Neural crest cell (in vitro differentiated cells): ENCODE measurements around the gene ABCC3. TPM values are rescaled to one million over a fixed set of nuclear protein-coding genes. Genes with fewer than 3 reads are reported as not detected.

Experiments used
- DNase-seq: peaks from one replicate; pipeline ENCODE4 v3.0.0; 2021; ENCODE audit warnings: low read depth, mixed read lengths, low spot score
- H3K27ac Mint-ChIP-seq: one replicate; pipeline ENCODE4 v1.8.0; 2021; ENCODE audit warnings: mild to moderate bottlenecking, mixed read lengths; ENCODE audit not compliant: unreplicated experiment
- H3K27me3 Mint-ChIP-seq: 2 replicates; pipeline ENCODE4 v1.8.0; 2021; ENCODE audit warnings: low read depth, mild to moderate bottlenecking, mixed read lengths
- H3K36me3 Mint-ChIP-seq: 2 replicates; pipeline ENCODE4 v1.8.0; 2021; ENCODE audit warnings: low read depth, mild to moderate bottlenecking, mixed read lengths
- H3K4me1 Mint-ChIP-seq: 2 replicates; pipeline ENCODE4 v1.8.0; 2021; ENCODE audit warnings: mixed read lengths
- H3K4me3 Mint-ChIP-seq: one replicate; pipeline ENCODE4 v1.8.0; 2021; ENCODE audit warnings: mild to moderate bottlenecking, mixed read lengths
- H3K9me3 Mint-ChIP-seq: 2 replicates; pipeline ENCODE4 v1.8.0; 2021; ENCODE audit warnings: mixed read lengths
- total RNA-seq: library from RNA; stranded (reverse); gene quantifications from 2 replicates; pipeline ENCODE4 v1.2.1, GENCODE V29; 2021
- TF ChIP-seq, protein P1 (sequence below): fragments of 200-600 bp; sonication (generic); conservative IDR thresholded peaks from 2 replicates; pipeline ENCODE4 v1.5.0; 2021; ENCODE audit warnings: antibody characterized with exemption, mild to moderate bottlenecking

Gene ABCC3
- total RNA-seq, 1 donor from 2014 or later, result not detected

DNA sequence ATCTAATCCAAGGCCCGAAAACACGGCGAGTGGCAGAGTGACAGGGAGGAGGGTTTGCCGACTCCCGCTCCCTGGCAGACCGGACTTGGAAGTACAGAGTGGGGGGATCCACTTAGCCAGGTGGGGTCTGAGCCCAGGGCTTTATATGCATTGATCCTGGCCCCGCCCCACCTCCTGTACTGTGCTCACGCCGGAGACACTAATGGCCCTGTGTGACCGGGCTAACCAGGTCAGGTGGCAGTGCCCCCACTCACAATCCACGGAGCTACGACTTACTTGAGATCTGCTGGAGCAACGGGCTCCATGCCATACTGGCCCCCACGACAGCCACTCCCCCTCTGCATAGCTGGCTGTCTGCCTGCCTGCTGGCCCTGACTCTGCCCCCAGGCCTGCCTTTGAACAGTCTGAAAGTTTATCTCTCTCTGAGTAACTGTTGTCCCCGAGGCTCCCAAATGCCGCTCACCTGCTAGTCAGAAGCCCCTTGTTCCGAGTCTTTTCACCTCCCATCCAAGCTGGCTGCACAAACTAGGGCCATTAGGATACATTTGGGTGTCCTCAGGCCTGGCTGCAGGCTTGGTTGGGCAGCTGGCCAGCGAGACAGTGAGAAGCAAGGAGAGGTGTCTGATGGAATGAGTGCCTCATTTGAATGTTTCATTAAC, 46.2 kb upstream of the ABCC3 start:
- DNase-seq, result no peak
- TF ChIP-seq, protein P1, sequence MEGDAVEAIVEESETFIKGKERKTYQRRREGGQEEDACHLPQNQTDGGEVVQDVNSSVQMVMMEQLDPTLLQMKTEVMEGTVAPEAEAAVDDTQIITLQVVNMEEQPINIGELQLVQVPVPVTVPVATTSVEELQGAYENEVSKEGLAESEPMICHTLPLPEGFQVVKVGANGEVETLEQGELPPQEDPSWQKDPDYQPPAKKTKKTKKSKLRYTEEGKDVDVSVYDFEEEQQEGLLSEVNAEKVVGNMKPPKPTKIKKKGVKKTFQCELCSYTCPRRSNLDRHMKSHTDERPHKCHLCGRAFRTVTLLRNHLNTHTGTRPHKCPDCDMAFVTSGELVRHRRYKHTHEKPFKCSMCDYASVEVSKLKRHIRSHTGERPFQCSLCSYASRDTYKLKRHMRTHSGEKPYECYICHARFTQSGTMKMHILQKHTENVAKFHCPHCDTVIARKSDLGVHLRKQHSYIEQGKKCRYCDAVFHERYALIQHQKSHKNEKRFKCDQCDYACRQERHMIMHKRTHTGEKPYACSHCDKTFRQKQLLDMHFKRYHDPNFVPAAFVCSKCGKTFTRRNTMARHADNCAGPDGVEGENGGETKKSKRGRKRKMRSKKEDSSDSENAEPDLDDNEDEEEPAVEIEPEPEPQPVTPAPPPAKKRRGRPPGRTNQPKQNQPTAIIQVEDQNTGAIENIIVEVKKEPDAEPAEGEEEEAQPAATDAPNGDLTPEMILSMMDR, result no peak
- Mint-ChIP-seq H3K27me3 (peaks cover 2% of the 10 kb centered on the region), H3K27ac (peak overlapping the region; percentile 19), H3K4me3 (no peak overlapping the region), H3K36me3 (no peaks in the 10 kb centered on the region), H3K9me3 (no peaks in the 10 kb centered on the region), H3K4me1 (peaks cover 39% of the 10 kb centered on the region)

DNA sequence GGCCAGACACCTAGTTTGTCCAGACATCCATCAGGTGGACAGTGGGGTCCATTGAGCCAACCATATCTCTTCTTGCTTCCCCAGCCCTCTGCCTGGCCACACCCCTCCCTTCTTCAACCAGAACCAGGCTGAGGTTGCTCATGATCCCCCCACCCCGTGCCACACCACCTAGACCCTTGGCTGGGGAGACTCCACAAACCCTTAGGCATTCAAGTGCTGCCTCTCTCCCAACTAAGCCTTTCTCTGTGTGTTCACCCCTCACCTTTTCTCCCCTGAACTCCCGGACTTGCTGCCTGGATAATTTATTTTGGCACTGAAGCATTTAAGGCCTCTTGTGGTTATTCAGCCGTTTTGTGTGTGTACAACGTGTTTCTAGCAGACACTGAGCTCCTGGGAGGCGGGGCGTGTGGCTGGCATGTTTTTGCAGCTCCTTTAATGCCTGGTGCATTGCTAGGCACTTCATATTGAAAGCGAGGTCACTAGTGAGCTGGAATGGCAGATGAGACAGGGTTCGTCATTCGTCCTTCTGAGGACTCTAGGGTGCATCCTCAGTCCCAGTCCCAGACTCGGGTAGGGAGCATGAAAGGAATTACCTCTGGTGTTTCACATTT, 45.5 kb upstream of the ABCC3 start:
- peak overlapping the region; percentile 57 for H3K27ac Mint-ChIP-seq
- H3K36me3 Mint-ChIP-seq, result no peaks in the 10 kb centered on the region
- TF ChIP-seq, protein P1, result no peak
- DNase-seq, result no peak
- H3K4me1 Mint-ChIP-seq, result peaks cover 39% of the 10 kb centered on the region
- H3K4me3 Mint-ChIP-seq, result no peak overlapping the region
- H3K9me3 Mint-ChIP-seq, result no peaks in the 10 kb centered on the region
- H3K27me3 Mint-ChIP-seq, result peaks cover 2% of the 10 kb centered on the region

DNA sequence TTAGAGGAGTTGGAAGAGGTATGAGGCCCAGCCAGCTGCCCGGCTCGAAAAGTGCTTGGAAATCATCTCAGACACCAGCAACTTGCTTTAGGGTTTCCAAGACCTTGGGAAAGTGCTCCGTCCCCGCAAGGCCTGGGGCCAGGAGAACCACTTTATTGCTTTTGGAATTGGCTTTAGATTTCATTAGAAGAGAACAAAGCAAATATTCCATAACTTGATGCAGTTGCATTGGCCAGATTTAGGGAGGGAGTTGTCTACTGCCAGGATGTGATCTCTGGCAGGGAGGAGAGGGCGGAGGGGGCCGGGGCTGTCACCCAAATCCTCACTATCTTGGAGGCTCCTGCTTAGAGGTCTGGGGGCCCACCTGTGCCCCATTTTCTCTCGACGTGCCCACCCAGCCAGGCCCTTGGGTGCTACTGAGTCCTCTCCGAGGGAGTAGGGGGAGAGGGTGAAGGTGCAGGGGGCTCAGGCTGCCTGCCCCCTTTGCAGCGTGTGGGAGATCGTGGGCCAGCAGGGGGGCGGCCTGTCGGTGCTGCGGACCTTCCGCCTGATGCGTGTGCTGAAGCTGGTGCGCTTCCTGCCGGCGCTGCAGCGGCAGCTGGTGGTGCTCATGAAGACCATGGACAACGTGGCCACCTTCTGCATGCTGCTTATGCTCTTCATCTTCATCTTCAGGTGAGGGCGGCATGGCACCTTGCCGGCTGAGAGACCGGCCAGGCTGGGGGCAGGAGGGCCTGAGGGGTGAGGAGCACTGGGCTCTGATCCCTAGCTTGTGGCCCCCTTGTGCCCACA, 43.5 kb upstream of the ABCC3 start:
- H3K4me1 Mint-ChIP-seq, result peaks cover 36% of the 10 kb centered on the region
- no peak for DNase-seq
- H3K27me3 Mint-ChIP-seq, result peaks cover 2% of the 10 kb centered on the region
- H3K36me3 Mint-ChIP-seq, result no peaks in the 10 kb centered on the region
- TF ChIP-seq, protein P1, result no peak
- H3K27ac Mint-ChIP-seq, result no peak overlapping the region
- no peak overlapping the region for H3K4me3 Mint-ChIP-seq
- no peaks in the 10 kb centered on the region for H3K9me3 Mint-ChIP-seq

GRCh38 chr17:50593321-50593720, 41.4 kb upstream of the ABCC3 start:
- H3K4me1 Mint-ChIP-seq, result peaks cover 31% of the 10 kb centered on the region
- H3K4me3 Mint-ChIP-seq, result no peak overlapping the region
- no peak overlapping the region for H3K27ac Mint-ChIP-seq

GRCh38 chr17:50594128-50594823, 40.4 kb upstream of the ABCC3 start:
- Mint-ChIP-seq H3K27ac (no peak overlapping the region), H3K9me3 (no peaks in the 10 kb centered on the region), H3K36me3 (no peaks in the 10 kb centered on the region), H3K4me1 (peaks cover 29% of the 10 kb centered on the region), H3K27me3 (peaks cover under 1% of the 10 kb centered on the region), H3K4me3 (no peak overlapping the region)
- TF ChIP-seq, protein P1, result no peak
- no peak for DNase-seq

More at GRCh38 chr17:50593321-50593720, 41.4 kb upstream of the ABCC3 start:
- no peaks in the 10 kb centered on the region for H3K9me3 Mint-ChIP-seq
- TF ChIP-seq, protein P1, result no peak
- H3K27me3 Mint-ChIP-seq, result peaks cover 2% of the 10 kb centered on the region
- peak; percentile 45 for DNase-seq
- no peaks in the 10 kb centered on the region for H3K36me3 Mint-ChIP-seq
